PFSK-1 (cell line): ENCODE measurements around the gene PELI2.

Experiments used
- FOXP2 ChIP-seq: optimal IDR thresholded peaks from 2 replicates; pipeline ENCODE3; 2011; ENCODE audit warnings: borderline replicate concordance, control low read depth, inconsistent platforms; ENCODE audit not compliant: insufficient read depth; ENCODE audit errors: extremely low read length, extremely low read depth
- REST ChIP-seq, 2 experiments: IDR thresholded peaks; 2 replicates each; pipeline versions ENCODE4 v1.6.1 to v1.8.0; 2011 to 2012; ENCODE audit warnings: low read depth in 2 of 2, low read length in 2 of 2, control low read depth in 1 of 2, inconsistent platforms in 1 of 2, mild to moderate bottlenecking in 1 of 2, moderate library complexity in 1 of 2; ENCODE audit not compliant: insufficient read depth in 1 of 2
- TAF1 ChIP-seq: IDR thresholded peaks from 2 replicates; pipeline ENCODE4 v1.6.1; 2012; ENCODE audit warnings: low read length, control low read depth, borderline replicate concordance; ENCODE audit not compliant: insufficient read depth

GRCh38 chr14:56297449-56297848 lies 179.2 kb downstream of the PELI2 start:
- no peak for TF ChIP-seq TAF1
- TF ChIP-seq REST (IDR thresholded peaks at IDR 0.05; ENCODE audit: insufficient read depth in 1 of 2, low read depth in 2 of 2, low read length in 2 of 2), result no peak
- TF ChIP-seq FOXP2, result no peak
